Panc1 (cell line): ENCODE results near the gene SMAD1. TPM values are rescaled to one million over a fixed set of nuclear protein-coding genes. Genes with fewer than 3 reads are reported as not detected.

Source experiments
- ATAC-seq: fragments of 200-7000 bp; cut with Tn5 transposase; 2 replicates; pipeline ENCODE4 v1.9.1; 2020; ENCODE audit warnings: mild to moderate bottlenecking, moderate library complexity
- BruUV-seq: library from RNA; stranded (reverse); fragments of 400-500 nt; replicated peaks from 2 replicates; lab custom pipeline; 2021; lab: Mats Ljungman, UMichigan
- CTCF ChIA-PET: fragments of 300-600 bp; sonication (Branson Sonifier 250); formaldehyde crosslinking; loops from one replicate; lab custom pipeline; 2022; ENCODE audit warnings: antibody characterized with exemption; lab: Charles Lee
- POLR2A ChIA-PET: fragments of 300-600 bp; sonication (Branson Sonifier 250); formaldehyde crosslinking; loops from one replicate; lab custom pipeline; 2022; ENCODE audit warnings: antibody characterized with exemption; lab: Charles Lee
- DNase-seq: peaks from one replicate; pipeline ENCODE4 v3.0.0-alpha.2; 2010; ENCODE audit warnings: low read depth, low spot score
- H3K27ac ChIP-seq: 2 replicates; pipeline ENCODE4 v1.5.1; 2011; ENCODE audit warnings: mild to moderate bottlenecking, low read length, inconsistent platforms
- H3K27me3 ChIP-seq: fragments of 200-500 bp; sonication (Bioruptor generic); 2 replicates; pipeline ENCODE4 v1.6.0; 2014; ENCODE audit warnings: low read length, inconsistent platforms; ENCODE audit not compliant: control insufficient read depth, insufficient read depth
- H3K36me3 ChIP-seq: fragments of 200-500 bp; sonication (Bioruptor generic); 2 replicates; pipeline ENCODE4 v1.5.1; 2014; ENCODE audit warnings: inconsistent platforms, mild to moderate bottlenecking, low read length, moderate library complexity; ENCODE audit not compliant: control insufficient read depth, insufficient read depth
- H3K4me1 ChIP-seq: 2 replicates; pipeline ENCODE4 v1.5.1; 2011; ENCODE audit warnings: inconsistent platforms, mild to moderate bottlenecking, low read length, moderate library complexity; ENCODE audit not compliant: control insufficient read depth, insufficient read depth
- H3K4me3 ChIP-seq, 2 experiments: 2 replicates each; pipeline ENCODE4 v1.5.1; 2011 to 2012; ENCODE audit warnings: low read depth in 2 of 2, low read length in 2 of 2, mild to moderate bottlenecking in 2 of 2, inconsistent platforms in 1 of 2, moderate library complexity in 1 of 2
- H3K9me3 ChIP-seq: fragments of 200-500 bp; sonication (Bioruptor generic); 2 replicates; pipeline ENCODE4 v1.5.1; 2014; ENCODE audit warnings: low read depth, mild to moderate bottlenecking, inconsistent platforms, low read length, moderate library complexity; ENCODE audit not compliant: control insufficient read depth, insufficient read depth
- CTCF ChIP-seq: fragments of 450-650 bp; IDR thresholded peaks from 2 replicates; pipeline ENCODE4 v1.5.1; 2017; ENCODE audit warnings: mild to moderate bottlenecking
- POLR2AphosphoS5 ChIP-seq: IDR thresholded peaks from 2 replicates; pipeline ENCODE4 v1.6.1; 2012; ENCODE audit warnings: mild to moderate bottlenecking, low read depth, low read length, moderate library complexity
- REST ChIP-seq, 2 experiments: IDR thresholded peaks; 2 replicates each; pipeline ENCODE4 v1.6.1; 2011 to 2012; ENCODE audit warnings: low read depth in 2 of 2, control low read depth in 1 of 2, low read length in 1 of 2, mild to moderate bottlenecking in 1 of 2, moderate library complexity in 1 of 2; ENCODE audit not compliant: insufficient read depth in 1 of 2
- SIN3A ChIP-seq: IDR thresholded peaks from 2 replicates; pipeline ENCODE4 v1.6.1; 2012; ENCODE audit warnings: low read depth, mild to moderate bottlenecking, low read length, moderate library complexity, borderline replicate concordance; ENCODE audit not compliant: insufficient read depth
- TCF7L2 ChIP-seq: IDR thresholded peaks from 2 replicates; pipeline ENCODE4 v1.6.1; 2011; ENCODE audit warnings: mild to moderate bottlenecking, low read depth, low read length, inconsistent platforms
- in situ Hi-C: cut with HindIII; loops from 2 replicates; pipeline ENCODE4 v1.10.0; 2016; ENCODE audit warnings: low sequenced_read_pairs, low pct_unique_long_range_greater_than_20kb
- intact Hi-C: fragments of 100-400 bp; cut with micrococcal nuclease; formaldehyde crosslinking; loops from one replicate; pipeline ENCODE4 v1.10.0; 2022; ENCODE audit not compliant: unreplicated experiment
- total RNA-seq: library from RNA; stranded (reverse); gene quantifications from one replicate; pipeline ENCODE4 v1.2.1, GENCODE V29; 2021; ENCODE audit not compliant: unreplicated experiment

SMAD1 gene
- total RNA-seq, 1 experiment from 2014 or later = 24.1 TPM

DNA sequence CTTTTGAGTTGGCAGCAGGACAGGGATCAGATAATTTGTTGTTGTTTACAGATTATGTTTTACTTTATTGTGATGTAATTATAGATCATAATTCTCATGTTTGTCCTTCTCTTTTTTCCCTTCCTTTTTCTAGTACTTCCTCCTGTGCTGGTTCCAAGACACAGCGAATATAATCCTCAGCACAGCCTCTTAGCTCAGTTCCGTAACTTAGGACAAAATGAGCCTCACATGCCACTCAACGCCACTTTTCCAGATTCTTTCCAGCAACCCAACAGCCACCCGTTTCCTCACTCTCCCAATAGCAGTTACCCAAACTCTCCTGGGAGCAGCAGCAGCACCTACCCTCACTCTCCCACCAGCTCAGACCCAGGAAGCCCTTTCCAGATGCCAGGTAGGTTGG is 58.0 kb downstream of the SMAD1 start:
- Histone ChIP-seq H3K9me3 (no peaks in the 10 kb centered on the region), H3K36me3 (no peaks in the 10 kb centered on the region), H3K4me1 (peaks cover 9% of the 10 kb centered on the region), H3K27me3 (no peaks in the 10 kb centered on the region), H3K4me3 (no peak overlapping the region), H3K27ac (no peak overlapping the region; the same call in 1 of the 2 replicates)
- DNase-seq (no peak), ATAC-seq (no peak)
- in situ Hi-C loops = no loop called here
- CTCF ChIA-PET = no interaction called here
- POLR2A ChIA-PET = no interaction called here
- TF ChIP-seq POLR2AphosphoS5 (no peak), CTCF (no peak), REST (IDR thresholded peaks at IDR 0.05; ENCODE audit: insufficient read depth in 1 of 2, low read depth in 2 of 2, low read length in 1 of 2) (no peak), TCF7L2 (no peak), SIN3A (no peak)
- BruUV-seq = no TSS peak
- intact Hi-C loops = no loop called here

- CTCF ChIA-PET = no interaction called here
- no peaks in the 10 kb centered on the region for H3K27me3 ChIP-seq
- H3K4me1 ChIP-seq = peaks cover 14% of the 10 kb centered on the region
- no peak for TF ChIP-seq POLR2AphosphoS5
- TF ChIP-seq SIN3A = no peak
- no peak for TF ChIP-seq CTCF
- no peak for TF ChIP-seq REST (IDR thresholded peaks at IDR 0.05; ENCODE audit: insufficient read depth in 1 of 2, low read depth in 2 of 2, low read length in 1 of 2)
- no peak for TF ChIP-seq TCF7L2
- H3K9me3 ChIP-seq = no peaks in the 10 kb centered on the region
- no TSS peak for BruUV-seq
- no peak overlapping the region for H3K27ac ChIP-seq
- POLR2A ChIA-PET = no interaction called here
- DNase-seq (no peak), ATAC-seq (no peak)
- H3K36me3 ChIP-seq = no peaks in the 10 kb centered on the region
- in situ Hi-C loops (no loop called here), intact Hi-C loops (no loop called here)
- no peak overlapping the region for H3K4me3 ChIP-seq
Observed at GRCh38 chr4:145540235-145540634, 58.6 kb downstream of the SMAD1 start.
